ENCODE results near the gene PLEKHA7.
"Not testable (repeated sequence)": the region's sequence is repeated elsewhere in the genome, so short reads cannot be mapped to it uniquely, and the experiment has no call there.

Gene PLEKHA7

DNA sequence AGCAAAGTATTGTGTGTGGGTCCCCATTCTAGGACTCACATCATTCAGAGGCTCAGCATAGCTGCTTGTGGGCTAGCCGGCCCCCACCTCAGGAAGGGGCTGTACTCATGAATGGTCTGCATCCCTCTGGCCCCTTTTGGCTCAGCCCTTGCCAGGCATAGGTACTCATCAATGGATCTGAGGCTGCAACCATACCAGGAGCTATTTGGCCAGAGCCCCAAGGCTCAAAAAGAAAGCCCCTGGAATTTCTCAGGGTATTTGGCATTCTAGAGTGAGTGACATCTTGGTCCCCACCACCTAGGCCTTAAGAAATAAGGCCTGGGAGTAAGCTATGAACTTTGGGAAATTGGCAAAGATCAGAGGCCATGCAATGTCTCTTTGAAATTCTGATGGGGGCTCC lies 38.3 kb downstream of the PLEKHA7 start:
- no peak for DNase-seq

DNA sequence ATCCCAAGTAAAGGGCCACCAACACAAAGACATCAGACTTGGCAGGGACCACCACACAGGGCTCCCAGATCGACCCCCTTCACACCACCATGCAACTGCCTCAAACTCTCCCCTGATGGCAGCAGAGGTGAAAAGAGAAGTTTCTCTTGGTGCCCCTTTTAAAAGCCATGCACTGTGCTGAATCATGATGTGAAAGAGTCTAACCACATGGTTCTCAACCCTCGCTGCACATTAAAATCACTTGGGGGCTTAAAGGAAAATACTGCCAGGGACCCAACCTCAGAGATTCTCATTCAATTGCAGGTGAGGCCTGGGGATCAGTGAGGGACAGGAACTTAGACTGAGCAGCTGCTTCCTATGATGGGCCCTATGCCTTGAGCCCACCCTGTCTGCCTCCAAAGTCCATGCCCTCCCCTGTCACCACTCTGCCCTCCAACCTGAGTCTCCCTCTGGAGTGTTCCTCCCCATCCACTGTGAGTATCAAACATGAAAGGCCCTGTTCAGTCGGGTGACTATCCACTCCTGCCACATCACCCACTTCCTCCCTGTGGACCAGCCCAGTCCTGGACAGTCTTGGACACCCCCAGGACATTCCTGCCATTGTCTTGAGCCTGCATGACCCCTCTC lies 40.8 kb downstream of the PLEKHA7 start:
- no peak for DNase-seq

DNA sequence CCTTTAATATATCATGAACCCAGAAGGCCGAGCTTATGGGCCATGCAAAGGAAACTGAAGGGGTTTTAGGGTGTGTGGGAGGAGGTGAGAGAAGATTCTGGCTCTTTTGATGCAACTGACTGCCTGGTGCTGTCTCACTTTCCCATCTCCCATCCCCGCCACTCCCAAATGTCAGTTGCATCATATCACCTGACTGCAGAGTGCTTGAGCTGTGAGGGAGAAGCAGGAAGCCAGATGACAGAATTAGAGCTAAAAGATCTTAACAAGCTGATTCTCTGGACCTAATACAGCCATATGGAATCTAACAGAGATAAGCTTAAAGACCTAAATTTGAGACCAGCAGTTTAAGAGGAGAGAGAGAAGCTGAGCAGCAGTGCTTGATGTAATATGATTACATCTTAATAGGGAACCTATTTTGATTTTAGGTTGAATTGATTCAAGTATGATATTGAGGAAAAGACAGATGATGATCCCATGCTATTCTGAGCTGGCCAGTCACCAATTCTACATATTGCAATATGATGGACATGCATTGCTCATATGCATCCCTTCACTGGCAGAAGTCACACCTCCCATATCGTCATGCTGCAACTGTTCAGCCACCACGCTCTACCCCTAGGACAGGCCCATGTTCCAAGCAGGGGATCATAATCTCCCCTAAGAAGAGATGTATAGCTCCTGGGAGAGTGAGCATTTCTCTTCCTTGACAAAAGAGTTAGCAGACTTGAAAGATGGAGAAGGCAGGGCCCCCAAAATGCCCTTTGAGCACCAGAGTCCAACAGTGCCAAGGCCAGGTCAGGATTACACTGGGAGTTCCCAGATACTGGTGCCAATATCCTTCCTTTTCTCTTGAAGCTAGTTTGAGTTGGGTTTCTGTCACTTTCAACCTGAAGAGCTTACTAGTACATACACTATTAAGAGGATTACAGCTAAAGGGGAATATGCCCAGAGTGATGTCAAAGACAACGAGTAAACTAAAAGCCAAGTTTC lies 44.9 kb downstream of the PLEKHA7 start:
- DNase-seq, result no peak

DNA sequence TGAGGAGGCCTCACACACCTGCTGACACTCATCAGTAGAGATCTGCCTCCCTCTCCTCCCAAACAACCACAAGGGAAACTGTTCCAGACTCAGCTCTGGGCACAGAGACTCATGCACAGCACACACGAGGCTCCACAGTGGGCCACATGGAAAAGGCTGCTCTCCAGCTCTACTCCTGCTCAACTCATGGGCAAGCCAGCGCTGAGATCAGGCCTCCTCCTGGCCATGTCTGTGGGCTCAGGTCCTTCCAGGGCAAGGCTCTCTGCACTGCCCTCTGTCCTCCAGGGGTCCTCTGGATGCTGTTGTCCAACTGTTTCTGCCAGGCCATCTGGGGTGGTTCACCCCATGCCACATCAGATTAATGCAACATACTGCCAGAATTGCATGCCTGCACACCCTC lies 46.0 kb downstream of the PLEKHA7 start:
- DNase-seq, result no peak

DNA sequence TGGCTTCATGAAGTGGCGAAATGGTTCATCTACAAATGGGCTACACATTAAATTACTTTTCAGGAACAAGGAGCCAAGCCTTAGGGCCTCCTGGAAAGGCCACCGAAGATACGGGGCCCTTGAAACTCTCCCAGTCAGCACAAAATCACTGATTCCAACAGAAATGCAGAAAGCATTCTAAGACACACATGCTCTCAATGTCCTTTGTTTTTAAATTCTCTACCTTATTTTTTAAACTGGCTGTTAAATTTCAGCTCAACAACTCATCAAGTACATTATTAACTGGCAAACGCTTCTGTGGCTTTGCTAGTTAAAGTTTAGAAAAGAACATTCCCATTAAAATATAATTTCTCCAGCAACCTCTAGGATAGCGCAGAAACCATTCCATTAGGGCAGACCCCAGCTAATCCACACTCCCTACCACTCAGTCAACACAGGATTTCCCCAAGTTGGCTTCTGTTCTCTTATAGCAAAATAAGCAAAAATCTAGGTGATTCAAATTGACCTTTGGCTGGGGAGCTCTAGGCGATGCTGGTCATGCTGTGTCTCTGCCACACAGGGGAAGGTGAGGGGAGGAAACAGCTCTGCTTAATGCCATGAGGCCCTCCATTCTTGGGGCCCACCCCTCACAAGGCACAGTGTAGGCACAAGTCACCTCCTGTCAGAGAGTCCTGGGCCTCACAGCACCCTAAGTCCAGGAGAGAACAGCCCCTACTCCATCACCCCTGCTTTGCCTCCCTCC lies 47.1 kb downstream of the PLEKHA7 start:
- DNase-seq, result no peak

DNA sequence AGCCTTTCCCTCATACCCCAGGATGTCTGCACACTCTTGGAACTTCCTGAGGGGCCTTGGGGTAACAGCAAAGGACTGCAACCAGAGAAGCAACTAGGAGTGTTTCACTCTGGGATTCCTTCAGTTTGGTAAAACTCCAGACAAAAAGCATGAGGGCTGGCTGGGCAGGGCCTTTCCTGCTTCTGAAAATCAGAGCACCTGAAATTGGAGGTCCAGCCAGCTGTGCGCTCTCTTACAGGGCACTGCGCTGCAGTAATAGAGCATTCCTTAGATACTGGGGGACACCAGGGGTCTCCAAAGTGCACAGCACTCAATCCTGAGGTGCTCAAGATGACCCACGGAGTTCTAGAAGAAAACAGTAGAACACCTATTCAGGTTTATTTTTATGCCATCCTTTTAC lies 49.7 kb downstream of the PLEKHA7 start:
- no peak for DNase-seq

DNA sequence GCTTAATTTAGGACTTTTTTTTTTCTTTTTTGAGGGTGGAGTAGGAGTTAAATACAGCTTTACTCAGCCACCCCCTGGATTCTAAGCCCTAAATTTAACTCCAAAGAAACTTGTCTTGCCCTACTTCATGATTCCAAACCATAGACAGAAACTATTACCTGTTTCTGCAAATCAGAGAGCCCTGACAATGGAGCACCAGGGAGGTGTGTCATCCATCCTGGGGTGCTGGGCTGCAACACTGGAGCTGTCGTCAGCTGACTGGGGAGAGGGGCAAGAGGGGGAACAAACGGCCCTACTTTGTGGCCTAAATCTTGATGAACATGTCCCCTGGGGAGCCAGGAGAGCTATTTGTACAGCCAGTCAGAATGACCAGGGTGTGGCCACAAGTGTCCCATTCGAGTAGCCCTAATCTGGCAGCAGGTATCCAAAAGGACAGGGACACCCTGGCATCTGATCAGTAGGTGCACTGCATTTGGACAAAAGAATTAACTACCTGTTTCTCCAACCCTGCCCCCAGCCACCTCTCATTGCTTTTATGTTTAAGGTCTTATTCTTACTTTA lies 50.8 kb downstream of the PLEKHA7 start:
- no peak for DNase-seq

DNA sequence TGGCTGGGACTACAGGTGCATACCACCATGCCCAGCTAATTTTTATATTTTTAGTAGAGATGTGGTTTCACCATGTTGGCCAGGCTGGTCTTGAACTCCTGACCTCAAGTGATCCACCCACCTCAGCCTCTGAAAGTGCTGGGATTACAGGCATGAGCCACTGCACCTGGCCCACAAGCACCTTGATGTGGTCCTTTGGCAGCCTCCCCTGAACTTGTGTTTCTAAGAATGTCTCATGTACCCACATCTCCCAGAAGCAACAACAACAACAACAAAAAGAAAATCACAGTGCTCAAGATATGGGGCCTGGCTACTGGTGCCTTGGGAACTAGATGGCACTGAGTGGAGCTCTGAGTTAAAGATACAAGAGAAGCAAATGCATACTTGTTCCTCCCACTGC lies 51.6 kb downstream of the PLEKHA7 start:
- DNase-seq, result not testable (repeated sequence)

DNA sequence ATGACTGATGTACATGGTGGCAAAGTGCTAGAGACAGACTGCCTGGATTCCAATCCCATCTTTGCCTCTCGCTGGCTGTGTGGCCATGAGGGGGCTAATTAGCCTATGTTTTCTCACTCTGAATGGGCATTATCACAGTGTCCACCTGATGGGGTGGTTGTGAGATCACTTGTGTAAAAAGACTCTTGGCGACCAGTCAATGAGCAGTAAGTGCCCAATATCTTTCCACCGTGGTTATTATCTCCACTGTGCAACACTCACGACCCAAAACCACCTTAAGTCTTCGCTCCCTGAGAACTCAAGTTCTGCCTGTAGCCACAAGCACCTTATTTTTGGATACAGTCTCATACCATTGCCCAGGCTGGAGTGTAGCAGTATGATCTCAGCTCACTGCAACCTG lies 52.1 kb downstream of the PLEKHA7 start:
- no peak for DNase-seq

DNA sequence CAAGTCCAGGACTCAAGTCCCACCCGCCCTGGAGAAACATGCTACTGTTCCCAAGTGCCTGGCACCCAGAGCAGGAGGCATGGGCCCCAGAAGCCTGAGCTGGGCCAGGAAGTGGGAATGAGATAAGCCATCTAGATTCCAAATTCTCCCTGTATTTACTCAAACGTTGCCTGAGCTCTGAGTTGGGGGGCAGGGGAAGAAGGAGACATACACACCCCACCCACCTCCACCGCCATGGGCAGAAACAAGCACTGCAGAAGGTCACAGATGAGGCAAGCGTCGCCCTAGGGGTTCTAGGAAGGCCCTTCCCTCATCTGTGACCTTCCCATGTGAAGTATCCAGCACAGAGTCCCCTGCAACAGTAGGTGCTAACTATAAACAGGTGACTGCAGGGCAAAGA lies 54.0 kb downstream of the PLEKHA7 start:
- no peak for DNase-seq

DNA sequence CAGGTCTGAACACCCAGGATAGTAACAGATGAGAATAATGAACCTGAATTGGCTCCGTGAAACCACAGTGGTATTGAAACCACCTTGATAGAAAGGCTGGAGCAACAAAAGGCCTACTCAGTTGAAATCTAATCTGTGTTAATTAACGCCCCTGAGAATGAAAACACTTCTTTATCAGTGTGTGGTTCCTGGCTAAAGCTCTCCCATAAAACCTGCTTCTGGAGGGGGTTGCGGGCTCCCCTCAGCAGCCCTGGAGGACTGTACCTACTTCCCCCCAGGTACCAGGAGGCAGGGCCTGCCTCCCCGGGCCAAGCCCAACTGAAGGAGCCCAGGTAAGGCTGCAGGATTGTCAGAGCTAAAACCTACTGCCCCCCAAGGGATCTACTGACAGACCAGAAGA lies 54.6 kb downstream of the PLEKHA7 start:
- DNase-seq, result no peak

DNA sequence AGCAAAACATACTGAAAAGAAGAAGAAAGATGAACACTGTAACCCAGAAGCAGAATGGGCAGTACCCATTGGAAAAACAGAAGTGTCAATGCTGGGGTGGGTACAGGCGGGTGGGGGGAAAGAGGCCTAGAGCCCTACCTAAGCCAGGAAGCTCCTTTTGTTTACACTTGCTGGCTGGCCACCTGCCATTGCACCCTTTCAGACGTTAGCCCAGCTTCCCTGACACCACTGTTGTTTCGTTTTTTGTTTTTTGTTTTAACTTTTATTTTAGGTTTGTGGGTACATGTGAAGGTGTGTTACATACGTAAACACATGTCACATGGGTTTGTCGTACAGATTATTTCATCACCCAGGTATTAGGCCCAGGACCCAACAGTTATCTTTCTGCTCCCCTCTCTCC lies 55.4 kb downstream of the PLEKHA7 start:
- no peak for DNase-seq

DNA sequence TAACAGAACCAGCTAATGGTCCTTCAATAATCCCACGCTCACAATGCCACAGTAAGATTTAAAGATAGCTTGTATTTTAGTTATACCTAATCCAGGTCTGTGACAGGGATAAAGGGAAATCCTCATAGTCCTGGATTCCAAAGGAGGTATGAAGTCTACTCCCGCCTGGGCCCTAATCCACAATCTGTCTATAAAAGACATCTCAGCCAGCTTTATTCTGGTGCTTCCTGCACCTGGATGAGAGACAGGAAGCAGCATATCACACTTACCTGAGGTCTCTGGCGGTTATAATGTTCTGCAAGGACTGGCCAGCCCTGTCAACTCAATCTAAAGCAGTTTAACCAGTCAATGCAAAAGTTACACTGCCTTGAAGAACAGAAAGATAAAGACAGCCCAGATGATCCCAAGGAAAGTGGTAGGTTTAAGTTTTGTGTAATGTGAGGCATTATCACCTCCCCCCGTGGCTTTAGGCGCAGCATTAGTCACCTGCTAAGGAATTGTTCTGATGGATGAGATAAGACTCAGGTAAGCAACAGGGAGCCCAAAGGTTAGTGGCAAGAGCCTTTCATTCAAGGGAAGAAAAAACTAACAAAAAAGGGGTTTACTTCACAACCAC lies 57.6 kb downstream of the PLEKHA7 start:
- DNase-seq, result no peak

DNA sequence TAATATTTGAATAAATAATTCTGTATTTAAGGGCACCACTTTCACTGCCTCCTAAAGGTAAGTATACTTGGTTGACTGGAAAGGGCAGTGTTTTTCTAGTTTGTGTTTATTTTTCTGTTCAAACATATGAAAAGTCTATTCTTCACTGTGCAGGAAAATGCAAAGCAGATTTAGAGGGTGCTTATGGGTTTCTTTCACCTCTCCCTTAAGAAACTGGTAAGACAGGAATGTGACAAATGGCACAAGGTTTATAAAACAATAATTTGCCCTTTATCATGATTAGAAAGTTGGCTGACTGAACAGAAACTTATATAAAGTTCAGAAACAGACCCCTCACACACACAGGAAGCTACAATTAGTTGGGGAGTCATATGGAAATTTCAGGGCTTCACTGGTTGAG lies 60.6 kb downstream of the PLEKHA7 start:
- DNase-seq, result no peak

DNA sequence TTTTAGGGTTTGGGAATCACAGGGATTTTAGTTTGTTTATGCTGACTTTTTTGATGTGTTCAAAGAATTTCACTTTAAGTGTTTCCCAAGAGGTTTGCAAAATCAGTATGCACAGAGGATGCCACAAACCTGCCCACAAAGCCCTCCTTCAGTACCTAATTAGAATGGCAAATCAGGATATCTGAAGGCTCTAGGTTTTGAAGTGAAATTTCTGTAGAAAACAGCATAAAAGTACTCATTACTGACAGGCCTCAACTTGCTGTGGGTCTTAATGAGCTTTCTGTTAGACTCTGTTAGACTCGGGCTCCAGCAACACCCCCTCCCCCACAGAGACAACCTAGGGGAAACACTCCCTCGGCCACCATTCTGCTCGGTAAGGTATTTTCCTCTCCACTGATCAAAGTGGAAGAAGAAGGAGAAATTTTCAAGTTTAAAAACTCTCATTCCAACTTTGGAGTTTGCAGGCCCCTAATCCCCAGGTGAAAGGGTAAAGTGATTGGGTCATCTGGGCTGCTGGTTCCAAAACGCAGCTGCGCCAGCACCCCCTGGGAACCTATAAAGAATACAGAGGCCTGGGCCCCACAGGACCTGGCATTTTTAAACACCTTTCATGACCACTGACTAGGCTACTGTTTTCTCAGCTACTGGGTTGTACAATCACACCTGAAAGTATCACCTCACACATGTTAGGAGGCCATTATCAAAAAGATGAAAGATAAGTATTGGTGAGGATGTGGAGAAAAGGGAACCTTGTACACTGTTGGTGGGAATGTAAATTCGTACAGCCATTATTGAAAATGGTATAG lies 67.5 kb downstream of the PLEKHA7 start:
- no peak for DNase-seq

DNA sequence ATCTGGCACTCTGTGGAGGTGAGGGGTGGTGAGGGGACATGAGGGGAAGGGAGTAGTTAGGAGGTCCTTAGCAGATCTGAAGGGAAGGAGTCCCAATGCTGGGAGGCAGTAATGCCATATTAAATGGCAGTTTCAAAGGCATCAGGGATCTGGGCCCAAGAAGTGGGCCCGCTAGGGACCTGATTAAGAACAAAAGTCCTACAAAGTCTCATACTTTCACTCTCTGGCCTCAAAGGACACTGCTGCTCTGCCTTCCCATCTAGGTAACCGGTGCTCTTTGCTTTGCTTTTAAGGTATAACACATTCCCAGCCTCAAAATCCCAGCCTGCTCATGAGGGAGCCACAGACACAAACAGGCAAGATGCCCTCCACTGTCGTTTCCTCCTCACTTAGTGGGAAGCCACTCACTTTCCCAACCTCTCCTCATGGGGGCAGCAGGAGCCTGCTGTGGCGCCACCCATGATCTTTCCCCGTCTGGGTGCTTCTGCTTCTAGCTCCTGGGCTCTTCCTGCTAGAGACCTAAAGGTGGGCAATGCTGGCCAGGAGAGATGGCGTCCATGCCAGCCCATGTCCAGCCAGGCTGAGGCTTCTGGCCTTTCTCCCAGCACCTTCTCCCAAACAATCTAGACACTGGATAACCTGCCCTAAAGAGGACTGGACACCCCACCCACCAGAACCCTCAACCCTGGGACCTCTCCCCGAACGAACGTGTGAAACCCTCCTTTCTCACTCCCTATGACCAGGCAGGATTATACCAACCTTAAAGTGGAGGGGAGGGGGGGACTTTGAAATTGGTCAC lies 68.3 kb downstream of the PLEKHA7 start:
- DNase-seq, result no peak

DNA sequence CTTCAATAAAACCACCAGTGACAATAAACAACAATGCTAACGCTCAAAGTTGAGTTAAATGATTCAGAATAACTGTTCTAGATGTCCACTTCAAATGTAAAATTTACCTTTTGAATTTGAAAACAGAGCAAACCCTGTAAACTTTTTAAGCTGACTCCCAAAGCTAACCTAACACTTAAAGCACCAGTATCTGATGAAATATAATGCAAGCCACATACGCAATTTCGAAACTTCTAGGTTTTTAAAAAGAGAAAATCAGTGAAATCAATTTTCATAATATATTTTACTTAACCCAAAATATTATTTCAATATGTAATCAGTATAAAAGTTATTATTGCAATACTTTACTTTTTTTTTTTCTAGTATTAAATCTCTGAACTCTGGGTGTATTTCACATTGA lies 71.3 kb downstream of the PLEKHA7 start:
- no peak for DNase-seq

DNA sequence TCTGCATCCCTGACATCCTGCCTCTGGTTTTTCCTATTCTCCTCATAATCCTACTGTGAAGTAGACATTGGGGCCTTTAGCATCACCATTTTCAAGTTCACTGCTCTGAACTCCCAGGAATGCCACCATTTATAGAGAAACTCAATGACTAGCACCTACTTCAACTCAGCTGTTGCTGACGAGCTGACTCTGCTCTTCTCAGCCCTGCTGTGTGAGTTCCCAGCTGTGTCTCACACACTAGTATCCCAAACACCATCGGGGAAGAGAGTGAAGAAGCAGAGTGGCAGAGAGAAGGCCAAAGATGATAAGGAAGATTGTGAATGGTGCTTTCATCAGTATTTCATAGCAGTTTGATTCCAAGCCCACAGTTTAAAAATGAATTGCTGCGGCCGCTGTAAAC lies 71.9 kb downstream of the PLEKHA7 start:
- no peak for DNase-seq

DNA sequence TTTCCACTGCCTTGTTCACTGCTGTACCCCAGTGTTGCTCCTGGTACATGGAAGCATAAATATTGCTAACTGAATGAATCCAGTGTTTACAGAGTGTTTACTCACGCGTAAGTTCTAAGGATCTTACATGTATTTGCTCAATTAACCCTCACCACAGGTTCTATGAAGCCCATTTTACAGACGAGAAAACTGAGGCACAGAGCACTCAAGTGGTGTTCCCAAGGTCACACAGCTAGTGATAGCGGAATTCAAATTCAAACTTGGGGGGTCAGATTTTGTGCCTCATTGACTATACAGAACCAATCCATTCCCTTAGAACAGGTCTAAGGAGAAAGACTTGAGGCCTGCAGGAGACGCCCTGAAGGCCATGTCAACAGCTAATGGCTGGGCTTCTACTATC lies 72.3 kb downstream of the PLEKHA7 start:
- no peak for DNase-seq

DNA sequence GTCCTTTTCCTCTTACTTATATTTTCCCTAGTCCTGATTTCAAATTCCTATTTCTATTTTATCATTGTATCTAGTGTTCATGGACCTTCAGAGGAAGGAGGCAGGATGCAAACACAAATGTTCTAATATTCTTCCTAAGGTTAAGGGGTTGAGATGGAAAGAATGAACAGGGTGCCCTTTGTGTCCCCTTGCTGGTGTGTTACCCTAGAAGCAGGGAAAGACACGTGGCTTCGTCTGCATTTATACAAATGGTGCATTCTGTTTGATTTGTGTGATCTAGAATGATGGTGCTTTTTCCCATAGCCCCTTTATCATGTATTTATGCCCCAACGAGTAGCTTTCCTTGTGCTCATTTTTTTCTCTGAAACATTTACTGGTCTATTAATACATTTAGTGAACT lies 76.2 kb downstream of the PLEKHA7 start:
- no peak for DNase-seq

DNA sequence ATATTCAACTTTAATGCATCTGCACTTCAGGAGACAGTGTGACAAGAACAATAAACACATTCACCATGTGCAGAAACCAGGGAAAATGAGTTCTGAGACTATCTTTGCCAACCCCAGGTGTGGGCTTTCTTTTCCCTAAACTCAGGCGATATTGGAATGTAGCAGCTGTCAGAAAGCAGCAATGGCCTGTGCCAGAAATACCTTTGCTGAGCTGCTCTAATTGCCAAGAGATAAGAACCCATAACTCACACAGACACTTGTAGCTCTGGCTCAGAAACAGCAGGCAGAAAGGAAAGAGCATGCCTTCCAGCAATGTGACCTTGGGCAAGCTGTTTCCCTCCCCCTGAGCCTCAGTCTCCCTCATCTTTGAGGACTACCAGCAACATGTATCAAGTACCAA lies 77.6 kb downstream of the PLEKHA7 start:
- DNase-seq, result no peak

All from left hindlimb (tissue), 1 donor.